ENCODE results near the gene CDH11.

CDH11 gene

DNA sequence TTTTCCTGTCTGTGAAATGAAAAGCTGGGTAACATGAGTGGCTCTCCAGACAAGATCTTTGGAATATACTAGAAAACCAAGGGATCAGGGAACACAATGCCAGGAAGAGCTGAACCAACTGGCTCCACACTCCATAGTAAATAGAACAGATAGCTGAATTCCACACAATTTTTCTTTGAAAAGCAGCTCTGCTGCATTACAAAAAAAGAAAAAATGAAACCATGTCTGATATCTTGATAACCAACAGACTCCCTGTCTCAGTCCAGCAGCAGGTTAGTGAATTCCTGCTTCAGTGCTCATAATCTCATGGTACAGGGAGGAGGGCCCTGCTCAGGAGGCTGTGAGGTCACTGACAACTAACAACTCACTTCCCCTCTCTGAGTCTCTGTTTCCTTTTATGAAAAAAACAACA is 97.1 kb downstream of the CDH11 start:
- no peak for DNase-seq (ENCODE audit: low spot score)

DNA sequence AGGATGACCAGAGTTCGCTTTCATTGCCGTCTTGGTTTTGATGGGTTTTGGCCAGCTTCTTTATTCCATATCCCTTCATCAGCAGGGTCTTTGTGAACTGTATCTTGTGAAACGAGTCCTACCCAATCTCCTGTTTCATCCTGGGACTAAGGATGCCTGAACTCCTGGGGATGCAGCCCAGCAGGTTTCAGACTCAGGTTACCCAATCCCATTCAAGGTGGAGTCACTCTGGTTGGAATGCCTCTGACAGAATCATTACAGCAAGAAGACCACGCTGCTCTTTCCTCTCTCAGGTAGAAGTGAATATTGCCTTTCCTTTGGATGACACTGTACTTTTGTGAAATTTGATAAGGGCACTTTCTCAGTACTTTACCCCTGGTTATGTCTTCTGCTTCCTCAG is 98.1 kb downstream of the CDH11 start:
- no peak for DNase-seq (ENCODE audit: low spot score)

GRCh38 chr16:65021852-65022595 is 99.8 kb downstream of the CDH11 start:
- DNase-seq (ENCODE audit: low spot score), result no peak

GRCh38 chr16:65016754-65017153 is 105.1 kb downstream of the CDH11 start:
- DNase-seq (ENCODE audit: low spot score), result no peak

DNA sequence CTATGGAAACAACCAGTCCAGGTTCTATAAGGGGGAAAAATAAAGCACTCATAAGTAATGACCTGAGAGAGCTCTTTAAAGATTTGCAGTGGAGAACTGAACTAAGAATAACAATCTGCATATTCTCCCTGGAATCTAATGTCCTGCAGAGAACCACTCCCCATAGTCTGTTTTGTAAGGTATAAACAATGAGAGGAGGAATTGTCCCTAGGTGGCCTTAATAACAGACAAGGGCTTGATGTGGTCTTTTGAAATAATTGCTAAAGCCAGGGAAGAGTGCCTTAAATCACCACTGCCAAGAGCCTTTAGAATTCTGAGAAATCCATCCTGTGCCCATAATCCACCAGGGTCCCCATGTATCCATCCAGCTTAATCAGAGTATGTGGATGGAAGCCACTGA is 106.3 kb downstream of the CDH11 start:
- no peak for DNase-seq (ENCODE audit: low spot score)

GRCh38 chr16:65012357-65012756 is 109.5 kb downstream of the CDH11 start:
- no peak for DNase-seq (ENCODE audit: low spot score)

DNA sequence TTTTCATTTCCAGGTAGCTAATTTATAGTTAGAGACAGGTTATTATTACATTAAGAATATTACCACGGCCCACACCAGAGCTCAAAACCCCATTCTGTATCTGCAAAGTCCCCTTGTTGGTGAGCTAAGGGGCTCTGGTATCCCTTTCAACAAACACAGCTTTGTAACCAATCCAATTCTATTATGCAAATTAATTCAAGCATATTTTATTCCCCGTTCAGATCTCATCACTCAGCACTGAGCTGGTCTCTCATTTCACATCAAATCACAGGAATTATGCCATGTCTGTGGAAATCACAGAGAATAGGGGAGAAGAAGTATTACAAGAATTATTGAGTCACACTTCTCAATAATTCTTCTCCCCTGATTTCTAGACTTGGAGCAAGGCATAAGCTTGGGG is 111.7 kb downstream of the CDH11 start:
- DNase-seq (ENCODE audit: low spot score), result no peak

GRCh38 chr16:65005696-65006095 is 116.2 kb downstream of the CDH11 start:
- no peak for DNase-seq (ENCODE audit: low spot score)

- no peak for DNase-seq (ENCODE audit: low spot score)
Observed at GRCh38 chr16:65004570-65004969, 117.3 kb downstream of the CDH11 start.

- no peak for DNase-seq (ENCODE audit: low spot score)
Observed at GRCh38 chr16:65003621-65004020, 118.2 kb downstream of the CDH11 start.

DNA sequence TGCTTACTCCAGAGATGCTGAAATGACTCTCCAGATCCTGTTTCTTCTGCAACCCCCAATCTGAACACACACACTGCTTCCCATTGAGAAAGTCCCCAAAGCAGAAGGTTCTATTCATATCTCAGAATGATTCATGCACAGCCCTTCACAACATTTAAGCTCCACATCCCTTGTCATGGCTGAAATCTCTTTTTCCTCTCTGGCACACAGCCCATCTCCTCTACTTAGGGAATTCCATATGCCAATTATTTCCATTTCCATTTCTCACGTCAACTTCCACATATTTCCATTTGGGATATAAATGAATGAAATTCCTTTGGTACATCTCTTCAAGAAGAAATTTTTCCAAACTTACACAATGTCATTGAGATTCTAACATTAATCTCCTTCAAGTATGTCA is 119.6 kb downstream of the CDH11 start:
- DNase-seq (ENCODE audit: low spot score), result no peak

GRCh38 chr16:65000654-65001053 is 121.2 kb downstream of the CDH11 start:
- no peak for DNase-seq (ENCODE audit: low spot score)

DNA sequence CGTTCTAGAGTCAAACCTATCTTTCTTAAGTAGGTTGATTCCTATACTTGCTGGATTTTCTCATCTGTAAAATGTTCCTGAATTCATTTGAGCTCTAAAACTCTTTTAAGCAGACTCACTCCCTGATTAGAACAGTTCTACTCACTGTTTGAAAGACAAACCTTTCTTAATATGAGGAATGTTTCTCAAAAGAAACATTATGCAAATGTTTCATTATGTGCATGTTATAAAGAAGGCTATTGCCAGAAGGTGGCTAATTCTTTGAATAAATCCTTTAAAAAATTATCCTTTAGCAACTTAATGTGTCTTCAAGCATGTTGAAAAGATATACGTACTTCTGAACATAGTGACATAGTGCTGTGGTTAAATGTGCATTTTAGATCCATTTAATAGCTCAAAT is 124.1 kb downstream of the CDH11 start:
- DNase-seq (ENCODE audit: low spot score), result no peak

GRCh38 chr16:64997121-64997520 is 124.7 kb downstream of the CDH11 start:
- no peak for DNase-seq (ENCODE audit: low spot score)

DNA sequence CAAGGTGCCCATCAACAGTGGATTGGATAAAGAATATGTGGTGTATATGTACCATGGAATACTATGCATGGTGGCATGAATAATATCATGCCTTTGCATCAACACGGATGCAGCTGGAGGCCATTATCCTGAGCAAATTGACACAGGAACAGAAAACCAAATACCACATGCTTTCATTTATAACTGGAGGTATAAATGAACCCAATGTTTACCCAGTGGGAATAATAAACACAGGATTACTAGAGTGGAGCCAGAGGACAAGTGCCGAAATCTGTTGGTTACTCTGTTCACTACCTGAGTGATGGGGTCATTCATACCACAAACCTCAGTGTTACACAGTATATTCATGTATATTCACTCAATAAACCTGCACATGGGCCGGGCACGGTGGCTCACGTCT is 125.2 kb downstream of the CDH11 start:
- no peak for DNase-seq (ENCODE audit: low spot score)

GRCh38 chr16:64993464-64993863 is 128.4 kb downstream of the CDH11 start:
- DNase-seq (ENCODE audit: low spot score), result no peak

DNA sequence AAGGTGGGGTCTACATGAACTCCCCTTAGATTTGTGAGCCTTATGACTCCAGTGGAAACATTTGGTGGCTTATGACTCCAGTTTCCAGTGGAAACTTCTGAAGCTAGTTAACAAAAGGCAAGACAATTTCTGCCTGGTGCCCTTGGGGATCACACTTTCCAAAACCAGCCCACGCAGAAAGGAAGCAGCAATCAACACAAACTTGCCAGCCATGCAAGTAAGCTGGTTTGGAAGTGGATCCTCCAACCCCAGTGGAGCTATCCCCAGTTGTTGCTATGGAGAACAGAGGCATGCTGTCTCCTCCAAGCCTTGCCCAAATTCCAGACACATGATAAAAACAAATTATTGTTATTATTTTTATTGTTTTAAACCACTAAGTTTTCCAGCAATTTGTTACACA is 130.9 kb downstream of the CDH11 start:
- DNase-seq (ENCODE audit: low spot score), result no peak

- DNase-seq (ENCODE audit: low spot score), result no peak
Observed at GRCh38 chr16:64990101-64990500, 131.8 kb downstream of the CDH11 start.

GRCh38 chr16:64989050-64989449 is 132.8 kb downstream of the CDH11 start:
- no peak for DNase-seq (ENCODE audit: low spot score)

DNA sequence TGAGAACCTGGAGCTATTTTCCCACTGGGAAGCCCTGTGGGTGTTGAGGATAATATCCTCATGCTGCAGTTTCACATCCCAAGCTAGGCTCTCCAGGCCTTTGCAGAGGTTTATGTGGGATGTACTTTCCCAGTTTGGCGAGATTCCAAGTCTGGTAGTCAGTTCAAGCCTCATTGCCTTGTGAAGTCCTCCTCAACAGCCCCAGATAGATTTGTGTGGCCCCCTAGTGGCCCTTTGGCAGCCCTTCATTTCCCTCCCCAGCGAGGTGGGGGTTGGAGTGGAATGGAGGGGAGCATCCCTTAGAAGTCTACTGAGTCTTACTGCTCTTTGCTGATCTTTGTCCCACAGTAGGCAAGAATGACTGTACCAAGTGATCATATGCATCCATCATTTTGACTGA is 137.9 kb downstream of the CDH11 start:
- no peak for DNase-seq (ENCODE audit: low spot score)

GRCh38 chr16:64983231-64983630 is 138.6 kb downstream of the CDH11 start:
- no peak for DNase-seq (ENCODE audit: low spot score)

DNA sequence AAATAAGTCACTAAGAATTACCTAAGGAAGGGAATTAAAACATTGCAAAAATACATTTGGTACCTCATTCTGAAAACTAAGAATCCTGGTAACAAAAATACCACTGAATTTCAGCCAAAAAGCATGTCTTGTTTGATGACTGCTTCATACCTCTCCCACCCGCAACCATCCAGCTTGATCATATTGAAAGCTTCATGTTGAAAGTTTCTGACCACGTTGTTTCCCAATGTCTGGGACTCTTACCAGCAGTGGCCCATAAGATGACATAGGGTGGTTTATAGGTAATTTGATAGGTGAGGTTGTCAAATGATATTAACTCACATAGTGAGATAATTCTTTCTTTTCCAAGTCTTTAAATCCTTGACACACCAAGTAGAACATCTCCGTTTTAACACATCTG is 139.3 kb downstream of the CDH11 start:
- DNase-seq (ENCODE audit: low spot score), result no peak

GRCh38 chr16:64981568-64982281 is 140.1 kb downstream of the CDH11 start:
- no peak for DNase-seq (ENCODE audit: low spot score)
